Measurements from ENCODE around the gene STRIP2. TPM values are rescaled to one million over a fixed set of nuclear protein-coding genes. Genes with fewer than 3 reads are reported as not detected.
A peak's percentile ranks its signal among the peaks of the same experiment; 100 is the strongest.

STRIP2 gene
- total RNA-seq, 1 donor from 2014 or later, result 1.3 TPM

GRCh38 chr7:129388333-129389098, 45.7 kb upstream of the STRIP2 start:
- H3K9me3 ChIP-seq, result no peaks in the 10 kb centered on the region
- H3K4me1 ChIP-seq, result no peaks in the 10 kb centered on the region
- H3K27me3 ChIP-seq, result no peaks in the 10 kb centered on the region
- no peak for DNase-seq
- intact Hi-C loops (cut with DNase I), result no loop called here
- H3K27ac ChIP-seq, result no peak overlapping the region
- ATAC-seq, result peak; percentile 57
- H3K36me3 ChIP-seq, result peaks cover 22% of the 10 kb centered on the region
- no peak overlapping the region for H3K4me3 ChIP-seq
- TF ChIP-seq CTCF (IDR thresholded peaks at IDR 0.05), result no peak

GRCh38 chr7:129389829-129390228, 44.4 kb upstream of the STRIP2 start:
- no peak for TF ChIP-seq CTCF (IDR thresholded peaks at IDR 0.05)
- Histone ChIP-seq H3K4me1 (no peaks in the 10 kb centered on the region), H3K27ac (no peak overlapping the region), H3K9me3 (no peaks in the 10 kb centered on the region), H3K36me3 (peaks cover 22% of the 10 kb centered on the region), H3K27me3 (no peaks in the 10 kb centered on the region), H3K4me3 (no peak overlapping the region)
- no peak for ATAC-seq
- intact Hi-C loops (cut with DNase I), result no loop called here
- no peak for DNase-seq

- Histone ChIP-seq H3K4me1 (no peaks in the 10 kb centered on the region), H3K9me3 (no peaks in the 10 kb centered on the region), H3K27ac (no peak overlapping the region), H3K27me3 (no peaks in the 10 kb centered on the region), H3K4me3 (no peak overlapping the region), H3K36me3 (peaks cover 22% of the 10 kb centered on the region)
- intact Hi-C loops (cut with DNase I), result no loop called here
- ATAC-seq (no peak), DNase-seq (no peak)
- TF ChIP-seq CTCF (IDR thresholded peaks at IDR 0.05), result no peak
Observed at GRCh38 chr7:129390314-129390713, 43.9 kb upstream of the STRIP2 start.

GRCh38 chr7:129391546-129392171, 42.6 kb upstream of the STRIP2 start:
- intact Hi-C loops (cut with DNase I), result no loop called here
- Histone ChIP-seq H3K27ac (no peak overlapping the region), H3K4me3 (no peak overlapping the region), H3K27me3 (no peaks in the 10 kb centered on the region), H3K9me3 (no peaks in the 10 kb centered on the region), H3K36me3 (peaks cover 25% of the 10 kb centered on the region), H3K4me1 (no peaks in the 10 kb centered on the region)
- DNase-seq (no peak), ATAC-seq (no peak)
- no peak for TF ChIP-seq CTCF (IDR thresholded peaks at IDR 0.05)

GRCh38 chr7:129393255-129393654, 41.0 kb upstream of the STRIP2 start:
- H3K36me3 ChIP-seq, result peaks cover 40% of the 10 kb centered on the region
- TF ChIP-seq CTCF (IDR thresholded peaks at IDR 0.05), result no peak

More at GRCh38 chr7:129393255-129393654, 41.0 kb upstream of the STRIP2 start:
- Histone ChIP-seq H3K27ac (no peak overlapping the region), H3K27me3 (no peaks in the 10 kb centered on the region), H3K4me1 (no peaks in the 10 kb centered on the region), H3K4me3 (no peak overlapping the region), H3K9me3 (no peaks in the 10 kb centered on the region)
- ATAC-seq (no peak), DNase-seq (no peak)
- intact Hi-C loops (cut with DNase I), result no loop called here
